Keratinocyte (primary cell): ENCODE results near the gene FOXP4. TPM values are rescaled to one million over a fixed set of nuclear protein-coding genes. Genes with fewer than 3 reads are reported as not detected.

Source experiments
- DNase-seq: peaks from one replicate; pipeline ENCODE4 v3.0.0-alpha.2; 2011; ENCODE audit warnings: low read depth, missing footprints, low spot score
- FAIRE-seq: peaks from 2 replicates; lab custom pipeline; 2011; peaks lifted over from hg19 to GRCh38; lab: Jason Lieb, UNC
- H2AFZ ChIP-seq: 2 replicates; pipeline ENCODE4 v1.6.0; 2012; ENCODE audit warnings: low read length, control low read depth, inconsistent platforms; ENCODE audit not compliant: control insufficient read depth
- H3K27ac ChIP-seq: 2 replicates; pipeline ENCODE4 v1.5.1; 2011; ENCODE audit warnings: low read length; ENCODE audit not compliant: control insufficient read depth, insufficient read depth
- H3K27me3 ChIP-seq: 3 replicates; pipeline ENCODE4 v1.6.0; 2011; ENCODE audit warnings: low read length; ENCODE audit not compliant: control insufficient read depth, insufficient read depth; ENCODE audit errors: extremely low read depth
- H3K36me3 ChIP-seq, 2 experiments: 2 replicates in 1 of 2; 3 replicates in 1 of 2; pipeline ENCODE4 v1.5.1; 2011; ENCODE audit warnings: low read length in 2 of 2, mild to moderate bottlenecking in 1 of 2; ENCODE audit not compliant: control insufficient read depth in 2 of 2, insufficient read depth in 2 of 2; ENCODE audit errors: extremely low read depth in 1 of 2
- H3K4me1 ChIP-seq: 3 replicates; pipeline ENCODE4 v1.5.1; 2011; ENCODE audit warnings: low read length; ENCODE audit not compliant: control insufficient read depth, insufficient read depth; ENCODE audit errors: extremely low read depth
- H3K4me2 ChIP-seq: 3 replicates; pipeline ENCODE4 v1.6.0; 2011; ENCODE audit warnings: low read depth, low read length; ENCODE audit not compliant: control insufficient read depth, insufficient read depth; ENCODE audit errors: extremely low read depth
- H3K4me3 ChIP-seq, 3 experiments: fragments of 200-600 bp in 1 of 3; sonication (generic) in 1 of 3; 2 replicates in 2 of 3; 3 replicates in 1 of 3; pipeline ENCODE4 v1.5.1; 2011 to 2016; ENCODE audit warnings: low read length in 3 of 3, mild to moderate bottlenecking in 3 of 3, control low read depth in 2 of 3, inconsistent platforms in 1 of 3, low read depth in 1 of 3, mixed read lengths in 1 of 3, mixed run types in 1 of 3, moderate library complexity in 1 of 3; ENCODE audit not compliant: control insufficient read depth in 2 of 3, insufficient read depth in 2 of 3; ENCODE audit errors: extremely low read depth in 1 of 3
- H3K79me2 ChIP-seq: 2 replicates; pipeline ENCODE4 v1.6.0; 2012; ENCODE audit warnings: low read length; ENCODE audit not compliant: control insufficient read depth, insufficient read depth
- H3K9ac ChIP-seq: 3 replicates; pipeline ENCODE4 v1.6.0; 2011; ENCODE audit warnings: low read length; ENCODE audit not compliant: control insufficient read depth, insufficient read depth; ENCODE audit errors: extremely low read depth
- H3K9me1 ChIP-seq: 3 replicates; pipeline ENCODE4 v1.6.0; 2011; ENCODE audit warnings: low read length; ENCODE audit not compliant: control insufficient read depth, insufficient read depth; ENCODE audit errors: extremely low read depth
- H3K9me3 ChIP-seq: 2 replicates; pipeline ENCODE4 v1.5.1; 2012; ENCODE audit warnings: low read depth, low read length; ENCODE audit not compliant: control insufficient read depth
- H4K20me1 ChIP-seq: 3 replicates; pipeline ENCODE4 v1.6.0; 2011; ENCODE audit warnings: low read length; ENCODE audit not compliant: control insufficient read depth, insufficient read depth; ENCODE audit errors: extremely low read depth
- CTCF ChIP-seq, 3 experiments: IDR thresholded peaks in 1 of 3; conservative IDR thresholded peaks in 1 of 3; optimal IDR thresholded peaks in 1 of 3; 2 replicates in 2 of 3; 3 replicates in 1 of 3; pipeline versions ENCODE3 to v1.5.1; 2011; ENCODE audit warnings: low read length in 3 of 3, mild to moderate bottlenecking in 3 of 3, moderate library complexity in 2 of 3, control low read depth in 1 of 3, inconsistent platforms in 1 of 3; ENCODE audit not compliant: insufficient read depth in 2 of 3; ENCODE audit errors: extremely low read depth in 1 of 3
- EZH2 ChIP-seq: IDR thresholded peaks from one replicate; pipeline ENCODE4 v1.6.1; 2012; ENCODE audit warnings: inconsistent platforms, mild to moderate bottlenecking, low read length, moderate library complexity
- dilution Hi-C: fragments of 300-500 bp; cut with MboI; formaldehyde crosslinking; loops from one replicate; pipeline ENCODE4 v1.7.0; 2020; ENCODE audit warnings: low sequenced_read_pairs; ENCODE audit not compliant: extremely low pct_ligation_motif_present
- polyA plus RNA-seq, 5 experiments: library from polyadenylated mRNA; depleted of rRNA in 3 of 5; stranded (reverse) in 3 of 5; stranded (forward) in 1 of 5; unstranded in 1 of 5; fragments of >200 nt; gene quantifications; 1 replicate in 1 of 5; 2 replicates in 3 of 5; 3 replicates in 1 of 5; pipeline versions ENCODE4 v1.2.1 to v1.2.3, GENCODE V29; 2011 to 2012; ENCODE audit warnings: missing spikeins in 2 of 5, low read depth in 1 of 5, low replicate concordance in 1 of 5

FOXP4 gene
- polyA plus RNA-seq, 1 donor (not counting 4 experiments of a cell fraction or from before 2014, with no cell fraction given), result 1.1 TPM

- no peak for TF ChIP-seq EZH2
- TF ChIP-seq CTCF (optimal IDR thresholded peaks at IDR 0.05 in 1 of 3, IDR thresholded peaks at IDR 0.05 in 1 of 3, conservative IDR thresholded peaks at IDR 0.05 in 1 of 3; ENCODE audit: extremely low read depth in 1 of 3, insufficient read depth in 2 of 3, low read length in 3 of 3), result no peak
- H3K4me3 ChIP-seq, result no peak overlapping the region
- dilution Hi-C loops, result no loop called here
Measured at GRCh38 chr6:41593839-41594238, 47.7 kb downstream of the FOXP4 start.

GRCh38 chr6:41594326-41594725 is 48.1 kb downstream of the FOXP4 start:
- H3K9ac ChIP-seq, result no peak overlapping the region
- H3K4me3 ChIP-seq, result no peak overlapping the region
- peaks cover 5% of the 10 kb centered on the region for H4K20me1 ChIP-seq
- DNase-seq, result no peak
- TF ChIP-seq EZH2 (no peak), CTCF (optimal IDR thresholded peaks at IDR 0.05 in 1 of 3, IDR thresholded peaks at IDR 0.05 in 1 of 3, conservative IDR thresholded peaks at IDR 0.05 in 1 of 3; ENCODE audit: extremely low read depth in 1 of 3, insufficient read depth in 2 of 3, low read length in 3 of 3) (no peak)
- dilution Hi-C loops, result no loop called here
- H3K4me1 ChIP-seq, result no peaks in the 10 kb centered on the region
- no peaks in the 10 kb centered on the region for H3K9me1 ChIP-seq
- no peak overlapping the region for H3K27ac ChIP-seq
- no peak for FAIRE-seq
- H3K79me2 ChIP-seq, result no peaks in the 10 kb centered on the region
- no peaks in the 10 kb centered on the region for H3K27me3 ChIP-seq
- H3K9me3 ChIP-seq, result no peaks in the 10 kb centered on the region
- H2AFZ ChIP-seq, result no peak overlapping the region
- H3K4me2 ChIP-seq, result no peak overlapping the region
- H3K36me3 ChIP-seq, result peaks cover 6 to 11% of the 10 kb centered on the region in 2 experiments

More at GRCh38 chr6:41593839-41594238, 47.7 kb downstream of the FOXP4 start:
- Histone ChIP-seq H3K79me2 (no peaks in the 10 kb centered on the region), H3K27ac (no peak overlapping the region), H2AFZ (no peak overlapping the region), H3K4me1 (no peaks in the 10 kb centered on the region), H3K36me3 (peaks cover 7 to 14% of the 10 kb centered on the region in 2 experiments), H3K9ac (no peak overlapping the region), H3K4me2 (no peak overlapping the region), H3K9me3 (no peaks in the 10 kb centered on the region), H4K20me1 (peaks cover 5% of the 10 kb centered on the region), H3K9me1 (no peaks in the 10 kb centered on the region), H3K27me3 (no peaks in the 10 kb centered on the region)
- DNase-seq (no peak), FAIRE-seq (no peak)
